ENCODE measurements around the gene PEX10.

Gene PEX10

DNA sequence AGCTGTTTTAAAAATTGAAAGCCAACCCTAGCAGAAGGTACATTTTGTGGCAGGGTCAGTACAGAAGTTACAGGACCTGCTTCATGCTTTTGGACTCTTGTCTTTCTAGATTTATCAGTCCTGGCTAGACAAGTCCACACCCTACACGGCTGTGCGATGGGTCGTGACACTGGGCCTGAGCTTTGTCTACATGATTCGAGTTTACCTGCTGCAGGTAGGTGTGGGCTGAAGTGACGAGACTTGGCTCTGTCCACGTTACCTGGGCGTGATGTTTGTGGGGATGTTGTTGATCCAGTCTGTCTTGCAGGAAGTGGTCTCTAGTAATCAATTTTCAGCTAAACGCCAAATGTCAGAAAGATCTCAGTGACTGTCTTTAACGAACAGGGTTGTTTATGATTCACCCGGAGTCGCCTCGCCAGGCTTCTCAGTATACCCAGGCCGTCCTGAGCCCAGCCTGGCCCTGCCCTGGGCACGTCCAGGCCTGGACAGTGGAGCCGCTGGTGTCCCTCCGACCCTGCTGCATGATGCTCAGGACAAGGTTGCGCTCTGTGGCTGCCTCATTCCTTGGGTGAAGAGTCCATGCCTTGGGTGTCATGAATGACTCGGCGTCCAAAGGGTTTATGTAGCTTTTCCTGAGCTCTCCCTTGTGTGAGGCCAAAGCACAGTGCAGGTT lies 15.2 kb downstream of the PEX10 start:
- no peak for TF ChIP-seq ZFX (IDR thresholded peaks at IDR 0.05)
- TF ChIP-seq, protein P1, sequence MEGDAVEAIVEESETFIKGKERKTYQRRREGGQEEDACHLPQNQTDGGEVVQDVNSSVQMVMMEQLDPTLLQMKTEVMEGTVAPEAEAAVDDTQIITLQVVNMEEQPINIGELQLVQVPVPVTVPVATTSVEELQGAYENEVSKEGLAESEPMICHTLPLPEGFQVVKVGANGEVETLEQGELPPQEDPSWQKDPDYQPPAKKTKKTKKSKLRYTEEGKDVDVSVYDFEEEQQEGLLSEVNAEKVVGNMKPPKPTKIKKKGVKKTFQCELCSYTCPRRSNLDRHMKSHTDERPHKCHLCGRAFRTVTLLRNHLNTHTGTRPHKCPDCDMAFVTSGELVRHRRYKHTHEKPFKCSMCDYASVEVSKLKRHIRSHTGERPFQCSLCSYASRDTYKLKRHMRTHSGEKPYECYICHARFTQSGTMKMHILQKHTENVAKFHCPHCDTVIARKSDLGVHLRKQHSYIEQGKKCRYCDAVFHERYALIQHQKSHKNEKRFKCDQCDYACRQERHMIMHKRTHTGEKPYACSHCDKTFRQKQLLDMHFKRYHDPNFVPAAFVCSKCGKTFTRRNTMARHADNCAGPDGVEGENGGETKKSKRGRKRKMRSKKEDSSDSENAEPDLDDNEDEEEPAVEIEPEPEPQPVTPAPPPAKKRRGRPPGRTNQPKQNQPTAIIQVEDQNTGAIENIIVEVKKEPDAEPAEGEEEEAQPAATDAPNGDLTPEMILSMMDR (conservative IDR thresholded peaks at IDR 0.05), result no peak
- H3K27ac ChIP-seq, result no peak overlapping the region

DNA sequence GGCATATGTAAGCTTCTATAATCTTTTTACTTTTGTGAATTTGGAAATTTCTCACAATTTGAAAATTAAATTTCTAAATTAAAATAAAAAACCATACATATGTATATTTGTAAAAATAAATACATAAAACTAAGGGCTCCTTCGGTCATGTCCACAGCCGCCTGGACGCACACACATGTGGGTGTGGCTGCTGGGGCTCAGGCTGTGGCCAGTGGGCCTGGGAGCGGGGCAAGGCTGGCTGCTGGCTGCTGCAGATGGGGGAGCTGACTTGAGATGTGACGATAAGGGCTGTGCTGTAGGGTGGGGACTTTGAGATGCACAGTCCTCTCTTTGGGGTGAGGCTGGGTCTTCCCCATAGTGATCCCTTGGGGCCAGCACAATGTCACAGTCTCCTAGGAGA lies 15.9 kb downstream of the PEX10 start:
- H3K27ac ChIP-seq, result no peak overlapping the region
- TF ChIP-seq, protein P1 (conservative IDR thresholded peaks at IDR 0.05), result no peak
- no peak for TF ChIP-seq ZFX (IDR thresholded peaks at IDR 0.05)

DNA sequence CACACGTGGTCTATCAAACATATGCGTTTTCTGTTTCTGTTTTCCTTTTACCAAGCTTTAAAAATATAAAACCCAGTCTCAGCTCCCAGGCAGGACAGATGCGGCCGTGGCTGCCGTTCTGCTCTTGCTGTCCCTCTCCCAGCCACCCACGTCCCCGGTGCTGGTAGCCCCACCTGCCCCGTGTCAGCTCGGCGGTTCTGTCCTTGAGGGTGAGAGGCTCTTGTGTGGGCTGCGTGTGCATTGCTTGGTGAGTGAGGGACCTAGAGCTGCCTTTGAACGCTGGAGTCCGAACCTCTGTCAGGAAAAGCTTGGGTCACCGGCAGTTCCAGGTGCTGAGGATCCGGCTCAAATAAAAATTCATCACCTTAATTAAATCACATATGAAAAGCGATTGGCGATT lies 16.3 kb downstream of the PEX10 start:
- H3K27ac ChIP-seq, result no peak overlapping the region
- TF ChIP-seq, protein P1 (conservative IDR thresholded peaks at IDR 0.05), result no peak
- no peak for TF ChIP-seq ZFX (IDR thresholded peaks at IDR 0.05)

DNA sequence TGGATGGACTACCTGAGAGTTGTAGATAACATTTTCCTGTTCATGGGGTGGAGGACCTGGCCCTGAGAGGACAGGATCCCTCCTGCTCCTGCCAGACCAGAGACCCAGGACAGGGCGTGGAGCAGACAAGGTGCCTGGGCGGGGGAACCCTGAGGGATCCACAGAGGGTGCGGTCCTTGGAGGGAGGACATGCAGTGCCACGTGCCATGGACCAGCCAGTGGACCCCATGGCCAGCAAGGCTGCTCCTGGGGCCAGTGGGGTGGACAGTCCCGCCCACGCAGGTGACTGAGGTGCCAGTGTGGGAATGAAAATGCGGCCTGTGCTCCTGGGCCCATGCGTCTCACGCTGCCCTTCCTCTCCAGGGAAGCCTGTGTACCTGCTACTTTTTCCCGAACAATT lies 17.1 kb downstream of the PEX10 start:
- TF ChIP-seq, protein P1 (conservative IDR thresholded peaks at IDR 0.05), result no peak
- TF ChIP-seq ZFX (IDR thresholded peaks at IDR 0.05), result no peak
- no peak overlapping the region for H3K27ac ChIP-seq

DNA sequence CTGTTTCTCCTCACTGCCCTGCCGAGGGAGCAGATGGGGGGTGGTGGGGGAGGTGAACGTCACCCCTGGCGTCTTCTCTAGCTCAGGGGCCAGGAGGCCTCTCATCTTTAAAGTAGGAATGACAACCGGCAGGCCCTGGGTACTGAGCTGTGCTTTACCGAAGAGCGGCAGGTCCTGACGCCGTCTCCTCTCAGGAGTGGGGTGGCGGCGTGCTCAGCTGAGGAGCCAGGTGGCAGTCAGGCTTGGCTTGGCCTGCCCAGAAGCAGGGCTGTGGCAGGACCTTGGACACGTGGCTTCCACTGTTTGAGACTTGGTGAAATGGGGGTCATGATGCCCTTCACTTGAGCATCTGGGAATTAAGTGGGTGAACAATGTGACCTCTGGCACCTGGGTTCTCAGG lies 17.6 kb downstream of the PEX10 start:
- no peak overlapping the region for H3K27ac ChIP-seq
- TF ChIP-seq ZFX (IDR thresholded peaks at IDR 0.05), result no peak
- TF ChIP-seq, protein P1 (conservative IDR thresholded peaks at IDR 0.05), result no peak

DNA sequence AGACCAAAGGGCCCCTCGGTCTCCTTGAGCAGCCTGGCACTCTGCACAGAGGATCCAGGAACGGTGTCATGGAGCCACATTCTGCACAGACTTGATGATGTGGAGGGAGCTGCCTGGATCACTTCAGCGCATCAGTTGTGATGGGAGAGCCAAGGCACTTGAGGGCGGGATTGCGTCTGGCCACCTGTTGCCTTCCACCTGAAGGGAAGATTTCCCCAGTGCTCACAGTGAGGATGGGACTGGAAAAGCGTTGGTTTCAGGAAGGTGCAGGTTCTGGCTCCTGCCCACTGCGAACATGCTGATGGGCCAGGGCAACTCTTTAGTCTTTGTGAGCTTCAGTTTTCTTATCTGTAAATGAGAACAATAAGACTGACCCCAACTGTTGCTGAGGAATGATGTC lies 18.1 kb downstream of the PEX10 start:
- TF ChIP-seq ZFX (IDR thresholded peaks at IDR 0.05), result no peak
- TF ChIP-seq, protein P1 (conservative IDR thresholded peaks at IDR 0.05), result no peak
- no peak overlapping the region for H3K27ac ChIP-seq

DNA sequence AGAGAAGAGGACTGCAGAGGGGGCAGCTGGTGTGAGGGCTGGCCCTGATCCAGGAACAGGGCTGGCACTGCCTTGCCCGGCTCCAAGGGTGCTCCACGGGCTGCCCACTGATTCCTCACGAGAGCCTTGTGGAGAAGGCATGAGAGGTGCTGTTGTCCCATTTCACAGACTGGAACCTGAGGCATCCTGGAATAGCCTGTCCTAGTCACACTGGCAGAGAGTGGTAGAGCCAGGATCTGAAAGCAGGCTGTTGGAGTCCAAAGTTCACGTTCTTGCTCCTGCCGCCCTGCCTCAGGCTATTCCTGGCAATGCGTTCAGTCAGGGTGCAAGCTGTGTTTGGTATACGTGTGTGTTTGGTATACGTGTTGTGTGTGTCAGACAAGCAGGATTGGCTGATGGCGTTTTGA lies 18.9 kb downstream of the PEX10 start:
- TF ChIP-seq ZFX (IDR thresholded peaks at IDR 0.05), result no peak
- TF ChIP-seq, protein P1 (conservative IDR thresholded peaks at IDR 0.05), result no peak
- H3K27ac ChIP-seq, result 0 out of 2 replicates have a peak overlapping the region, but pooled peaks have one; percentile 2

All from C4-2B (cell line).